ENCODE measurements around the gene LMX1B.
"Not testable (repeated sequence)": the region's sequence is repeated elsewhere in the genome, so short reads cannot be mapped to it uniquely, and the experiment has no call there.

The LMX1B gene

DNA sequence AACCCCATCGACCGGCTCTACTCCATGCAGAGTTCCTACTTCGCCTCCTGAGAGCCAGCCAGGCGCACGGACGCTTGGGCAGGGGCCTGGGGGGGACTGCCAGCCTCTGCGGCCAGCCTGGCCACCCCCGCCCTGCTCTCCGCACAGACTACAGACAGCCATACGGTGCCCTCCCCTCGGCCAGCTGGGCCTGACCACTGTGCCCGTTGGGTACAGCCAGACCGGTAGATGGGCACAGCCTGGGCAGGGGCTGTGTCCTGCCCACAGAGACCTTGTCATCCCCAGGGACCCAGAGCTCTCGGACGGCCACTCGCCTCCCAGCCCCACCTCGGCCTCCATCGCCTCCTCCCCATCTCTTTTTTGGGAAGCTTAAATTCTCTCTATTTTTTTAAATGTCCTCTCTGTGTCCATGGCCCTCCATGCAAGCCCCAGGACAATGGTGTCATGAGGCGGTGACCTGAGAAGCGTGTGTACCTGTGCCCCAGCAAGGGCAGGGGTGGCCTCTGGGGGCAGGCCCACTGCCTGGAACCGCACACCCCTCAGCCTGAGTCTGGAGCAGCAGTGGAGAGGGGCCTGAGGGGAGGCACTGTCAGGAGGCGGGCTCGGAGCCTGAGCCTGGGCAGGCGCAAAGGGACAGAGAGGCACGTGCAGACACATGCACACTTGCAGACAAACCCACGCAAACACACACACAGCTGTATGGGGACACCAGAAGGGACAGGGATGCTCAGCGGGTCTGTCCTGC, 82.8 kb downstream of the LMX1B start:
- no peak for DNase-seq (ENCODE audit: low spot score)

DNA sequence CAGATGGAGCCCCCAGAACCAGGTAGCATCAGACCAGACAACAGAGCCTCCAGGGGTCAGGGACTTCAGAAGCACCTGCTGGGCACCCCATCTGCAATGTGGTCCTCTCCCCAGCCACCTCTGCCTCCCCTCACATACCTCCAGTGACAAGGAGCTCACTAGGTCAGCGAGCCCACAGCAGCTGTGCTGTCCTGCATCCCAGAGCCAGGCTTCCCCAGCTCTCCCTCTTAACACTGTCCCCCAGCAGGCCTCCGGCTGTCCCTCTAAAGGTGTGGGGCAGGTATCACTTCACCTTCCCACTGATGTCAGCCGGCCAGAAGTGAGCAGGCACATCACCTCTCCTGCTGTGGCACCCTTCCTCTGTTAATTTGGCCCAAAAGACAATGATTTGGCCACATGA, 83.6 kb downstream of the LMX1B start:
- no peak for DNase-seq (ENCODE audit: low spot score)

DNA sequence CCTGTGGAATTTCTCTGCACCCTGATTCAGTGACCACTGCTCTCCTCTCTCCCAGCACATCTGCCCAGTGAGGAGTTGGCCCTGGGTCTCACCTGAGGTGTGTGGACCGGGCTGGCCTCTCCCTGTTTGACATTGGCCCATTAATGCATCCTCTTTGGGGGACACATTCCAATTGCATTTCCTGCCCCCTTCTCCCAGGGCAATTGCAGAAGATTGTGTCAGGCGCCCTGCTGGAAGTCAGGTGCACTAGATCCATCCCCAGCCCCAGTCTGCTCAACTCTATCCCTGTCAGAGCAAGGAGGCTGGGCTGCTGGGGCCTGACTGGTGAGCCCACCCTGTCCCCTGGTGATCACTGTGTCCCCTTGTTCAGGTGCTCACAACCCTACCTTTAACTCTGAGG, 84.5 kb downstream of the LMX1B start:
- no peak for DNase-seq (ENCODE audit: low spot score)

DNA sequence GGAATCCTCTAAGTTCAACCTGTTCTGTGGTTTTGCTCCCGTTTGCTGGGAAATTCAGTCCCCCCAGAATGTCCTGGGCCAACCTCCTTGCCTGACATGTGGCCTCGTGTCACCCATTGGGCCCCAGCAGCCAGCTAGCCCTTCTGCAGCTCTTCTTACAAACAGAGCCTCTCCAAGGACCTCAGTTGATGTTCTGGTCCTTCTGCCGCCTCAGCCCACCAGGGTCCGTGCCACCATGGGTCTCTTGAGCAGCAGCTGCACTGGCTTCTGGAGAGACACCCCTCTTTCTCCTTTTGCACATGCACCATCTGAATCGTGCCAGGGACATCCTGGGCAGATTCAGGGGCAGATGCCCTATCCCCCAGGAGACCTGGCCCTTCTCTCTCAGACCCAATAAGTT, 85.0 kb downstream of the LMX1B start:
- DNase-seq (ENCODE audit: low spot score), result no peak

DNA sequence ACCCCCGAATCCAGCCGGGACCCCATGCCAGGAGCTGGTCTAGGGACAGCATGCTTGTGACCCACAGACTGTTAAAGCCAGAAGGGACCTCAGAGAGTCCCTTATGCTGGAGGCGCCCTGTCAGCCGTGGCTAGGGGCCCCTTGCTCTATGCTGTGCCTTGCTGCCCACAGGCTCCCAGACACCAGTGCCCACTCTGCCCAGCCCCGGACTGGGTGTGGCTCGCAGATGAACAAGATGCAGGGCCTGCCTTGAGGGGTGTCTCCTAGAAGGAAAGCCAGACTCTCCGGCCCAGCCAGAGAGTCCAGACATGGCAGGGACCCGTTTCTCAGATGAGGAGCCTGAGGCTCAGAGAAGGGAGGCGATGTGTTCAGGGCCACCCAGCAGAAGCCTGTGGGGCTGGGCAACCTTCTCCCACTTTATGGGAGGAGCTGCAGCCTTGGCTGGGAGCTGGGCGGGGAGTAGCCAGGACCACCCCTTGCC, 85.7 kb downstream of the LMX1B start:
- DNase-seq (ENCODE audit: low spot score), result no peak

DNA sequence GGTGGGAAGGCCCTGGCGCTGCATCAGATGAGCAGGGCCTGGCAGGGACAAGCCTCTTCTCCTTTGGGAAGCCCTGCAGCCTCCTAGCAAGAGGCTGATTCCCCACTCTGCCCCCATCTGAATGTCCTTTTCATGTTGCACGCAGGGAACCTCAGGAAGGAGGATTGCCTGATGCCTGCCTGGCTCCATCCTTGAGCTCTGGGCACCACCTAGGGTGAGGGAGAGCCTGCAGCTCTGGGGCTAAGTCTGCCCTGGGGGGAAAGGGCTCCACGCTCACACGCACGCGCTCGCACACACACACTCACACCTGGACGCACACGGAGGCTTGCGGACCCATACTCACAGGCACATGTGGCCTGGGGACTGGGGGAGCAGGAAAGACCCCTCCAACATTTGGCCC, 86.6 kb downstream of the LMX1B start:
- no peak for DNase-seq (ENCODE audit: low spot score)

DNA sequence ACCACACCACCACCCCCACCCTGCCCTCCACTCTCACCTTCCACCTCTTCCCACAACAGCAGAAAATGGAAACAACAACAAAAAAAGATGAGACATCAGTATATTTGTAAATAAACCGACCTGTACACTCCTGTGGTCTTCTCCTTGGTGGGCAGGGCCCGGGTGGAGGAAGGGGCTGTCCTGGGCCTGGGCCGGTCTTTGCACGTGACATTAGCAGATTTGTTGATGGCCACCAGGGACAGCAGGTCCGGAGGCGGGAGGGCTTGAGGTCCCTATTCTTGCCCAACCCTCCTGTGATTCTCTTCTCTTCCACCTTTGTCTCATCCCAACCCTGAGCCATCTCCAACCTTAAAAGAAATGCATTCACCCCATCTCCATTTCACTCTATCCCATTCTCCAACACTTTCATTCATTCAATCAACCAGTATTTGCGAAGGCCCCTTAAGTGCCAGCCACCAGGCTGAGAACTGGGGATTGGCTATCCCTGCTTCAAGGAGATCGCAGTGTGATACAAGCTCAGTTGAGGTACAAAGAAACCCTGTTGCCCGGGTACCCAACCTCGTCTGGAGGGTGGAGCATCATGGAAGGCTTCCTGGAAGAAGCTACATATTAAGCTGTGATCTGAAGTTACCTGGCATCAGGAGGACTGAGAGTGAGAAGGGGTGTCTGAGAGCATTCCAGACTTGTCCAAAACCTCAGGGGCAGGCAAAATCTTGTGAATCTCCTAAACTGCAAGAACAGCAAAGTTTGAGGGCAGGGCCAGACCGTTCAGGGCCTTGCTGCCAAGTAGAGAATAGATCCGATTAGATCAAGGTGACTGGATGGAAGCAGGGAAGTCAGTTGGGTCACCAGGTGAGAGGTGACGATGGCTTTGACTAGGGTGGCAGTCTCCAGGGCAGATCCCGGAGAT, 87.4 kb downstream of the LMX1B start:
- DNase-seq (ENCODE audit: low spot score), result no peak

DNA sequence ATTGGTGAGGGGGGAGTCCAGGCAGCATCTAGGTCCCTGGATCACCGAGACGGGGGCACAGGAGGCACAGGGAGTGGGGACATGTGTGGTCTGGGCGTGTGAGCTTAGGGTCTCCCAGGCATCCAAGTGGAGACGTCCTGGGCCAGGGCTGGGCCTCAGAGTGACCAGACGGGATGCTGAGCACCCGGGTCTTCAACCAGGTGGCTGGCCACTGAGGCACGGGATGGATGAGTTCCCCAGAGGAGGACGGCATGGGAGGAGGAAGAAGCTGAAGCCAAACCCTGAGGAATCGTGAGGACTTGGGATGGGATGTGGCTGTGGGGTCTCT, 88.0 kb downstream of the LMX1B start:
- DNase-seq (ENCODE audit: low spot score), result no peak

DNA sequence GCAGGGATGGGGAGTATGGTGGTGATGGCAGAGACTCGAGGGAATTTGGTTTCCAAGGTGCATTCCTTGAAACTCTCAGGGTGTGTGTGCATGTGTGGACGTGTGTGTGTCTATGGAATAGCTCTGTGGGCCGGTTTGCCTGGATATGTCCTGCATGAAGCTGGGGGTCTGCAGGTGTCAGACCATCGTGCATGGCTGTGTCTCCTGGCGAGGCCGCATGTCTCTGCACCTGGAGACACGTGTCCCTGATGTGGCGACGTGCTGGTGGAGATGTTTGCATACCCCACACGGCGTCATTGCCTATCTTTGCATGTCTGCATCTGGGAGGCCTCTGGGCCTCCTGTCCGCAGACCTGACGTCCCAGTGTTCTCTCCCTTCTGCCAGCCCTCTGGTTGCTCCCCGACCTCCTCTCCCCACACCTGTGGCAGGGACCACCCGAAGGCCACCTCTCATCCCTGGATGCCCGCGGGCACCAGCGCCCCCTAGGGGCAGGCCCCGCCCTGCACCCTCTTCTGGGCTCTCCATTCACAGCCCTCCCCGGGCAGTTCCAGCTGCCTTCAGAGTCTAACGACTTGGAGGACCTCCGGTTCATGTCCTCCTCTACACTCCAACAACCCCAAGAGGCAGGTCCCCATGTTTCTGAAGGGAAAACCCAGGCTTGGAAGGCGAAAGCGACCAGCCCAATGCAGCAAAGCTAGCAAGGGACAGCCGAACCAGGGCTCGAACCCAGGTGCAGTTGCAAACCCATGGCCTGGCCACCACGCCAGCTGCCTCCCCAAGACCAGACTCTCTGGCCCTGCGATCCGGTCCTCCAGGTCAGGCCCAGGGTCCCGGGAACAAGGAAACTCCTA, 88.6 kb downstream of the LMX1B start:
- peak; percentile 66 for DNase-seq (ENCODE audit: low spot score)

DNA sequence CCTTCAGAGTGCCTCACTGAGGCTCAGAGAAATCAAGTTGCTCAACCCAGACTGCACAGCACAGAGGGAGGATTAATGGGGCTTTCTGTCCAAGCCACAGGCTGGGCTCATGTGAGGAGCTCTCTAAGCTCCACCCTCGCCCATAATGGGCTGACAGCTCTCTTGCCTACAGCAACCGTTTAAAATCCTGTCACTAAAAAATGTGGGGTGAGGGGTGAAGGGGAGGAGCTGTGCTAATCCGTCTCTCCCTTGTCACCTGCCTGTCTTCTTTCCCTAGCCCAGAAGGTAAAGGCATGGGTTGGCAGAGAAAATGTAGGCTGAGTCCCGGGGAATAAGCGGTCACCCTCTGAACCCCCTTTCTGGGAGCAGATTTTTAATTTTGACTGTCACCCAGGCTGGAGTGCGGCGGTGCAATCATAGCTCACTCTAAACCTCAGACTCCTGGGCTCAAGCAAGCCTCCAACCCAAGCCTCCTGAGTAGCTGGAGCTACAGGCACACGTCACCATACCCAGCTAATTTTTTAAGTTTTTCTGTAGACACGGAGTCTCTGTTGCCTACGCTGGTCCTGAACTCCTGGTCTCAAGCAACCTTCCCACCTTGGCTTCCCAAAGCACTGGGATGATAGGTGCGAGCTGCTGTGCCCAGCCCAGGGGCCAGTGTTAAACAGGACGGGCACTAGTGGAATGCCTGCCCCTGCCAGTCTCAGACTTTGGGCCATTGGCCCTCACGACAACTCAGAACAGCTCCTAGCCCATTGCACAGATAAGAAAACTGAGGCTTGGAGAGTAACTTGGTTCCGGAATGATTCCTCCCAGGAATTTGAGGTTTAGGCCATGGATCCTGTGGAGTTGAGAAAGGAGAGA, 89.5 kb downstream of the LMX1B start:
- no peak for DNase-seq (ENCODE audit: low spot score)

DNA sequence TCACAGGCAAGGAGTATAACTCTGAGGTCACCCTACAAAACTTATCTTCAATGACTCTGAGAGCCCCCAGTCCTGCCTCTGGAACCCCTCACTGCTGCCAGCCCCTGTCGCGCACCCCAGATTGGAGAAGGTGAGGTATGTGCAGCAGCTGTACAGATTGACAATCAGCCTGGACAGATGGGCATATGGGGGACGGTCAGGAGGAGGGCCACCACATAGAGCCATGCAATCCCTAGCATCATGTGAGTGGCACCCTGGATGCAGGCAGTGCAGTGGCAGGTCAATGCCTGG, 90.1 kb downstream of the LMX1B start:
- no peak for DNase-seq (ENCODE audit: low spot score)

DNA sequence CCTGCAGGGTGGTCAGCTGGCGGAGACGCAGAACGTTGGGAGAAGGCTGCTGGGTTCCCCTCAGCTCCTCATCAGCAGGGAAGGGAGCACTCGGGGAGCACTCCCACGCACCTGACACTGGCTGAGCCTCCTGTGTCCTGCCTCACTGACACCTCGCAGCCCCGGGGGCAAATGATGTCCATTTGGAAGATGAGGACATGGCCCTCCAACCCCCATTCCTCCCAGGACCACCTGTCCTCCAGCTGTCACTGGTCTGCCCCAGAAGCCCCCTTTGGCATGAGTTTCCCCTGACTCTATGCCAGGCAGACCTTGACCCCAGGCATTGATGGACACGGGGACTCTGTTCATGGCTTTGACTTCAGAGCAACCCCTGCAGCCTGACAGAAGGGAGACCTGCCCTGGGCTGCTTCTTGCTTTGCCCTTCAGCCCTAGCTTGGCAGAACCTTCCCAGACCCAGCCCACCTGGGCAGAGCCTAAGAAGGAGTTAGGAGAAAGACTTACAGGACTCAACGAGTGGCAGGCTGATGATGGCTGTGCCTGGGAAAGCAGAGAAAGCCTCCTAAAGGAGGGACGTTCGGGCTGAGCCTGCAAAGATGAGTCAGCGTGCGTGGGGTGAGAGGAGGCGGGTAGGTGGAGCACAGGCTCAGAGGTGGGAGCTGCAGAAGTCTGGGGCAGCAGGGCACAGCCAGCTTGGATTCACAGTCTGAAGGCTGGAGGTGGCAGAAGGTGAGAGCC, 90.6 kb downstream of the LMX1B start:
- no peak for DNase-seq (ENCODE audit: low spot score)

DNA sequence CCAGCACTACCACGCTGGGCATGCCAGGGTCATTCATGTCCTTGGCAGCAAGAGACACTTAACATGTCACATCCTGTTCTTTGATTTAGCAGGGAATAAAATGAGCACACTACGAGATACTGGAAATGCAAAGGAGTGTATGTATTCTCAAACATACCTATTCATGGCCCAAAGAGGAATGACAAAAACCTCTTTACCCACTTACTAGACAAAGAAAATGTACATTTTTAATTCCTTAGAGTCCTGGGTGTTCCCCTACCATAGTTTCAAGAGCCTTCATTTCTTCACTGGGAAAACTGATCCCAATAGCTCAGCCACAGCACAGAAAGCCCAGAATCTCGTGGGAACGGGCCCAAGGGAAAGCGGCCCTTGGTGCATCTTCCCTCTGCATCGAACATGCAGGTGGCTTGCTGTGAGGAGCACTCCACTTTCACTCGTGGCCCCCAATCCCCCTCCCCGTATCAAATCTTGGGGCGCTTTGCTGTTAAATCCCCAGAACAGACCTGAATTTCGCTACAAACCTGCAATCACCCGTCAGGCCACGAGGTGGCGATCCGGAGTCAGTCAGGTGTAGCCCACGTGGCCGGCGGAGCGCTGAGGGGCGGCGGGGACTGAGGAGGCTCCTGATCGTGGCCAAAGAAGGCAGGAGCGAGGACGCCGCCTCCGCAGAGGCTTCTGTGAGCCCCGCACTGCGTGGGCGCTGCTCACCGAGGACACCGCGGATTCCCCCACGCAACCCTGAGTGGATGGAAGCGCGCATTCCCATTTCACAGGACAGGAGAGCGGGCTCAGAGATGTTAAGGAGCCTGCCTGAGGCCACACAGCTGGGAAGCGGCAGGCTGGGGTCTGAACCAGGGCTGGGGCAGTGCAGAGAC, 91.4 kb downstream of the LMX1B start:
- peak; percentile 89 for DNase-seq (ENCODE audit: low spot score)

DNA sequence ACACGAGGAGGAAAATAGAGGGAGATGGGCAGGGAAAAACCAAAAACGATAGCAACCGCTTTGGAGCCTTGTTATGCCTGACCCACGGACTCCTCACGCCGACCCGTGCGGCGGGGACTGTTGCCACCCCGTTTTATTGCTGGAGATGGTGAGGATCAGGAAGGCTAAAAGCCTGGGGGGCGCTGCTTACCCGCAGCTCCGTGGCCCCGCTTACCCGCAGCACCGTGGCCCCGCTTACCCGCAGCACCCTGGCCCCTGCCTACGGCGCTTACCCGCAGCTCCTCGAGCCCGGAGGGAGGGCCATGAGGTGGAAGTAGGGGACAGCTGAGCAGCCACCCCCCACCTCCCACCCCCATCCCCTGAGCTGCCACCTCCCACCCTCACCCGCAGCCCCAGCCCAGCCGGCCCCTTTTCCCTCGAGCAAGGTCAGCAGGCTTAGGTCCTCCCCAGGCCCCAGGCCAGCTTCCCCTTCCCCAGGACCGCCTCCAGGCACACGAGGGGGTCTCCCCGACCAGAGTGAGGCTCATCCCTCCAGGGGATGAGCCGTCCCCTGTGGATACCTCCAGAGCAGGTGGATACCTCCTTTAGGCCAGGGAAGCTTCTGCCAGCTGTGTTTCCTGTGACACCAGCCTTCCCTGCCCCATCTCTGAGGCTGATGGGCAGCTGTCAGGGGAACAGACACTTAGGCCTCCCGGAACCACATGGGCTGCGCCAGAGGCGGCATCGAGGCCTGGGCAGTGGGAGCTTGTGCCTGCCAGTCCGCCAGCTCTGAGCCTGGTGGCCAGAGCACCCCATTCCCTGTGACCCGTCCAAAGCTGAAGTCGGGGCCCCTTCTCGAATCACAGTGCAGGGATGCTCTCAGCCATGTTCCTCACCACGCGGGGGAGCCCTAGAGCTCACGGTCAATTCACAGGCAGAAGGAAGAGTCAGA, 92.3 kb downstream of the LMX1B start:
- DNase-seq (ENCODE audit: low spot score), result peak; percentile 73

DNA sequence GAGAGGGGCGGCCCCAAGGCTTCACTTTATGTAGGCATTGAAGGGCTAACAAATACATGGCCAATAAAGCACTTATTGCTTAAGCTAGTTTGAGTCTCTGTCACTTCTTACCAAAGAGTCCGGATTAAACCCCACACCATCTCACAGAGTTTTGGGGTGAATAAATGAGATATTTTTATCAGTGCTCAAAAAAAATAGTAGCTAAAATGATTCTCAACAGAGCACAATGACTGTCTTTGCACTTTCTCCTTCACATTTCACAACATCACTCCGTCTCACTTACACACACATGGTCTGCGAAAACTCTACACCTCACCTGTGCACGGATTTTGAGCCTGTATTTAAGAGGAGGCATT, 92.9 kb downstream of the LMX1B start:
- no peak for DNase-seq (ENCODE audit: low spot score)

DNA sequence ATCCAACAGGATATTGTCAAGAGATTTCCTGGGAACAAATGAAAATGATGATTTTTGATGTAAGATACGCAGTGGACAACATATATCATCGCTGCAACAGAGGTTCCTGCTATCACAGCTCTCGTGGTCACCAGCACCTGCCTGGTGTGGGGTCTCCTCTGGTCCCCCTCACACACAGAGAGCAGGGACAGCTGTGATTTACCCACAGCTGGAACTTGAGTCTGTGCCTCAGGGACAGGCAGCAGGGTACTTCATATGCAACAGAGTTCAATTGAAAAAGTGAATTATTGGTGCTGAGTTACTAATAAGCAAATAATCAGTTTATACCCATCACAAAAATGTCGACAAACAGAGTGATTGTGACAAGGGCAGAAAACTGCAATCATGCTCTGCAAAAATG, 93.4 kb downstream of the LMX1B start:
- DNase-seq (ENCODE audit: low spot score), result no peak

DNA sequence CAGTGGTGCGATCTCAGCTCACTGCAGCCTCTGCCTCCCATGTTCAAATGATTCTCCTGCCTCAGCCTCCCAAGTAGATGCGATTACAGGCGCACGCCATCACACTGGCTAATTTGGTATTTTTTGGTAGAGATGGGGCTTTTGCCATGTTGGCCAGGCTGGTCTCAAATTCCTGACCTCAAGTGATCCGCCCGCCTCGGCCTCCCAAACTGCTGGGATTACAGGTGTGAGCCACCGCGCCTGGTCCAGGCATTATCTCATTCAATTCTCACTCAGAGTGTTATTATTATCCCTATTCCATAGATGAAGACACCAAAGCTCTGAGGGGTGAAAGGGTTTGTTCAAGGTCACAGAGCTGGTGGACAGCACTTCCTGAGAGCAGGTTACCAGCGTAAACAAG, 94.0 kb downstream of the LMX1B start:
- DNase-seq (ENCODE audit: low spot score), result not testable (repeated sequence)

DNA sequence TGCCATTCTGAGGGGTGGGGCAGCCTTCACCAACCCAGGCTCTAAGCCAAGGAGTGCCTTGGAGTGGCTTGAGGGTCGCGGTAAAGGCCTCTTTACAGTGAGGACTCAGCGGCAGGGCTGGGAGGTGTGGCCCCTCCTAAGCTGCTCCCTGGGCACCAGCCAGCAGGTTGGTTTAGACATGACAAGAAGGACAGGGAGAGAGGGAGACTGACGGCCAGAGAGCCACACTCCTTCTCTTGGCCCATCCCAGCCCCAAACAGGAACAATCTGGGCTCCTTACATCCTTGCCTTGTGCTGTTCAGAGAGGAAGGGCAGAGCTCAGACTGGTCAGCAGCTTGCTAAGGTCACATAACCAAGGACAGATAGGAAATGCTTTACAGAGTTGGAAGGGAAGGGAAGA, 94.5 kb downstream of the LMX1B start:
- no peak for DNase-seq (ENCODE audit: low spot score)

DNA sequence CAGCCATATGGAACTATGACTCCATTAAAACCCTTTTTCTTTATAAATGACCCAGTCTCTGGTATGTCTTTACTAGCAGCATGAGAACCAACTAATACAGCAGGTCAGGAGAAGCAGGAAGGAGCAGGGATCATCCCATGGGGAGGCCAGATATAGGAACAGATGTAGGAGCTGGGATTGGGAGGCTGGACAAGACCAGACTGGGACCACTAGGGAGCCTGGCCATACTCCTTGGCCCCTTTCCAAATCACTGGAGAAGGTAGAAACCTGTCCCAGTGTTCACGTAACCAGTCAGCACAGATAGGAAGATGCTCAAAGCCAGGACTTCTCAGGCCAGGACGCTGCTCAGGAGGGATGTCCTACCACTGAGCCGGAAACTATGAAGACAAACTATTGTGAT, 95.5 kb downstream of the LMX1B start:
- DNase-seq (ENCODE audit: low spot score), result no peak

All from HuH-7.5 (cell line).